GM19467 (cell line): ENCODE results near the gene PRUNE2.
"Not testable (repeated sequence)": the region's sequence is repeated elsewhere in the genome, so short reads cannot be mapped to it uniquely, and the experiment has no call there.

Experiments
- ATAC-seq: cut with Tn5 transposase; IDR thresholded peaks from one replicate; pipeline ENCODE4 v1.9.1; 2021; ENCODE audit warnings: mild to moderate bottlenecking, moderate library complexity; ENCODE audit not compliant: unreplicated experiment

The PRUNE2 gene

DNA sequence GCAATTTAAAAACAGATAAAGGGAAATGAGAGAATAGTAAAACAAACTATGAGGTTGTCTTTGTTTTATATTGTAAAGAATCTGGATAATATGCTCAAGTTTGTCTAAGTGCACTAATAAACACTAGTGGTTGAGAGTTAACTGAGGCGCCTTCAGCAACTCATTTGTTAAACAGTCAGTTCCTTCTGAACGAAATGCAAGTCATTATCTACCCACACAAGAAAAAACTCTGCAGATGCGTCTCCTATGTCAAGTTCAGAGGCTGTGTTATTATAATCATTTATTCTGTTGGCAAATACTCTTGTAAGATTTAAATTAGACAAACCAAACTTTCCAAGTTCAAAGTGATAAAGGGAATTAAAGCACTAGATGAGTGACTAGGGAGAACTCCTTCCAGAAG lies 162.0 kb downstream of the PRUNE2 start:
- no peak for ATAC-seq

GRCh38 chr9:76742890-76743289 lies 163.0 kb downstream of the PRUNE2 start:
- not testable (repeated sequence) for ATAC-seq

- no peak for ATAC-seq
Measured at GRCh38 chr9:76741524-76741923, 164.4 kb downstream of the PRUNE2 start.

- no peak for ATAC-seq
Measured at GRCh38 chr9:76738402-76738801, 167.5 kb downstream of the PRUNE2 start.

DNA sequence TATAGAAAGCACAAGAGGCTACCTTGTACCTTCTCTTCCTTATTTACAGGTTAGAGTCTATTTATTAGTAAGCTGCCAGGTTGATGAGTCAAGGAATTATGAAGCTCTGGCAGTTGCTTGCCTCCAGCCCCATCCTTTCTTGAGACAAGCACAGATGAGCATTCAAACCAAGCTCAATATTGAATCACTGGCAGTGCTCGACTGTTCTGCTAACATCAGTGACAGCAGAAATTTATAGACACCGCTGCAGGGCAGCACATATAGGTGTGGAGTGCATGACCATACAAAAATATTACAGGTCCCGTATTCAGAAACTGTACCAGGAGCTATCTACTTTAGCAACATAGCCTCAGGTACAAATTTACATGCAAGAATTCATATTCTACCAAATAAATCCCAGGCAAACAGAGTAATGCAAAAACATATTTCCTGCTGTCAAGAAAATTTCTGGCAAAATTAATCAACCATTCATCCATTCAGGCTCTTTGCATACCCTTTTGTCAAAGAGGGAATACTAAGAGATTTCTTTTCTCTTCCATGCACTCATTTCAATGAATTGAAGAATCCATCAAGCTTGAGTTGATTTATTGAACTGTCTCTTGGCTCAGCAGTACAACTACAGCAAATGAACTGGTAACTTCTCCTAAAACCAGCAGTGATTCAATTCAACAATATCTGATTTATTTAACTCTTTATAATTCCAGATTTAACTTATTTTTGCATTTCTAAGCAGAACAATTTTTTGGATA lies 168.6 kb downstream of the PRUNE2 start:
- ATAC-seq: no peak

DNA sequence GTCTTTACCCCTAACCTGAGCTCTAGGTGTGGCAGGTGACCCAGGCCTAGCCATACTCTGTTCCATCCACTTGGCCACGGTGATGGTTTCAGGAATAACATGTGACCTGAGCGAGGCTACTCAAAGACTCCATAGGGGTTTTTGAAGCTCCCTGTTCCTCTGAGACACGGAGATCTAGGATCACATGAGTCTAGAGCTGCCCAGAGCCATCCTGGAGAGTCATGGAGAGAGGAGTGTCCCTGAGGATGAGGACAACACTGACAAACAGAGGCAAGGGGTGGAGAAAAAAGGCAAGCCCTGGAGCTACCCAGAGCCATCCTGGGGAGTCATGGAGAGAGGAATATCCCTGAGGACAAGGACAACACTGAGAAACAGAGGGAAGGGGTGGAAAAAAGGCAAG lies 171.2 kb downstream of the PRUNE2 start:
- ATAC-seq: no peak

GRCh38 chr9:76733096-76733495 lies 172.8 kb downstream of the PRUNE2 start:
- no peak for ATAC-seq

GRCh38 chr9:76732341-76732958 lies 173.5 kb downstream of the PRUNE2 start:
- no peak for ATAC-seq

- no peak for ATAC-seq
Measured at GRCh38 chr9:76730801-76731200, 175.1 kb downstream of the PRUNE2 start.

DNA sequence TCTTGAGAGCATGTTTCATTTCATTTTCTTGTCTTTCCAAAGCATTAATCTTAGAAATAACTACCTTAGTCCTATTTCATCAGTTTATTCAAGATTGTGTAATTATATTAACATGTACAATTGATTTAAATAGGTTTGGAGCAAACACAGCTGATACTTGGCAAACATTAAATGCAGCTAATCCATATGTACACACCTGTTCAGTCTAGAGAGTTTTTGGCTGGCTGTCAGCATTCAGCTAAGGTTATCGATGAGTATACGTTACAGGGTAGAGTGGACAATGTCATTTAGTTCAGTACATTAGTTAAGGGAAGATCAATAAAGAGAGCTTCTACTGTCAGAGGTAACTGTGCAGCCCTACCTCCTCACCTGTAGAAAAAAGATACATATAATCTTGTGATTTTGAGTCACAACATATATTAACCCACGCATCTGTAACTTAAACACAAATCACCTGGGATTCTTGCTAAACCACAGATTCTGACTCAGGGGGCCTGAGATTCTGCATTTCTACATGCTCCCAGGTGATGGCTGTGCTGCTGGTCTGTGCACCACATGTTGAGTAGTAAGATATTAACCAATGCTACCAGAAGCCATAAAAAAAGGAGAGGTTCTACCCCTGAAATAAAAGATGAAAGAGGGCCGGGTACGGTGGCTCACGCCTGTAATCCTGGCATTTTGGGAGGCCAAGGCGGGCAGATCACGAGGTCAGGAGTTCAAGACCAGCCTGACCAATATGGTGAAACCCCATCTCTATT lies 175.8 kb downstream of the PRUNE2 start:
- no peak for ATAC-seq

- ATAC-seq: no peak
Measured at GRCh38 chr9:76729116-76729515, 176.8 kb downstream of the PRUNE2 start.

DNA sequence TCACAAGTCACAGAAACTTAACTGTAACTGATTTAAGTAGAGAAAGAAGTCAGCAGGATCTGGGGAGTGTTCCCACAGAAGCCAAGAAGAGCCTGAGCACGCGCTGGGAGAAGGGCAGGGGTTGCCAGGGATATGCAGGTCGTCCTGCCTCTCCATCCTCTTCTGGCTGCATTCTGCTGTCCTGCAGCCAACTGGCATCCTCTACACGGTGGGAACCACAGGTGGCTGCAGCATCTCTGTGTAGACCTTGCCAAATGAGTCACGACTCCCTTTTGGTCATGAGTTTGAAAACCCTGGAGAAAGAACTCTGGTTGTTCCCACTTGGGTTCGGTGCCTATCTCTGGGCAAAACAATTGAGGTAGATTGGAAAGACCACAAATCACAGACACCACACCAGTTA lies 180.0 kb downstream of the PRUNE2 start:
- no peak for ATAC-seq

DNA sequence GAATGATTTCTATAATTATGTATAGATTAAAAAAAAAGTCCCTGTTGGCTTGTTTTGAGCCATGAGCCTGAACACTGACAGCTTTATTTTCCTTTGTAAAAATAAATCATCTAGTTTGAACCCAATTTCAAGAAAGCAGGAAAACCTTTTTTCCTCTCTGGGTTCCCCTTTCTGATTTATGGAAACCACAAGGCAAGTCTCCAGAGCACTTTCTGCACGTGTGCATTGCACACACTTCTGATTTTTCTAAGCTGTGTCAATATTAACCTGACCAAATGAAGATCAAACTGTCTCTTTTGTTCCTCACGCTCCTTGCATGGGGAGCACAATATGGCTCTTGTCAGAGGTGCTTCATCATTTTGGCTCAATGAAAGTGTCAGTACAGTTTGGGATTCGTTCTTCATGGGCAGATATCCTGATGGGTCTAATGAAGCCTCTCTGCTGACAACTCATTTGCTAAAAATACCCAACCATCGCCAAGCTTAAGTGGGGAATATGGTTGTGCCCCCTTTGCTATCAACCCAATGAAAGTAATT lies 180.8 kb downstream of the PRUNE2 start:
- no peak for ATAC-seq

DNA sequence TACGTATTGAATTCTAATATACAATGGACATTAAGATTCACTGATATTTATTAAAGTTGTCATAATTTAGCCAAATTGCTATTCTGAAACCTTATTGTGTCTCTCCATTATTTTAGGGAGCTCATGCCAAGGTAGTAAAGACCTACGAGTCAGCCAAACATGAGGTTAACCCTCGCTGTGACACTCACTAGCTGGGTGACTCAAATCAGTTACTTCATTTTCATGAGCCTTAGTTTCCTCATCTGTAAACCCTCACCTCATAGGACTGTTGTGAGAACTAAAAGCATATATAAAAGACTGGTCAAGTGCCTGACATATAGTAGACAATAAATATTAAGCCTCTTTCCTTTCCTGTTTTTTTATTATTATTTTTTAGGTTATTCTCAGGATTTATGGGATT lies 185.7 kb downstream of the PRUNE2 start:
- no peak for ATAC-seq

DNA sequence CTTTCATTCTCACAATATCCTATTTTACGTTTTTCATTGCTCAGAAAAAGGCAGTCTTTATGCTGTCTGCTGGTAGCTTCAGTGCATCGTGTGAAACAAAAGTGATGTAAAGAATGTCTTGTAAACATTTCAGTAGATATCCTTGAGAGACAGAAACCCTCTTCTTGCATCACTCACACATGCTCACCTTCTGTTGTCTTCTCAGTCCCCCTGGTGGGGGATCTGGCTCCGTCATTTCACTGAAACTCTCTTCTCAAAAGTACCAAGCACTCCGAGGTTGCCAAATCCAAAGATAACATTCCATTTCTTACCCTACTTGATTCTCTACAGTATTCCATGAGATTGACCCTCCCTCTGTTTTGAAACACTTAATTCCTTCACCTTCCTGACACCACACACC lies 187.7 kb downstream of the PRUNE2 start:
- ATAC-seq: no peak

GRCh38 chr9:76717613-76718012 lies 188.3 kb downstream of the PRUNE2 start:
- no peak for ATAC-seq

DNA sequence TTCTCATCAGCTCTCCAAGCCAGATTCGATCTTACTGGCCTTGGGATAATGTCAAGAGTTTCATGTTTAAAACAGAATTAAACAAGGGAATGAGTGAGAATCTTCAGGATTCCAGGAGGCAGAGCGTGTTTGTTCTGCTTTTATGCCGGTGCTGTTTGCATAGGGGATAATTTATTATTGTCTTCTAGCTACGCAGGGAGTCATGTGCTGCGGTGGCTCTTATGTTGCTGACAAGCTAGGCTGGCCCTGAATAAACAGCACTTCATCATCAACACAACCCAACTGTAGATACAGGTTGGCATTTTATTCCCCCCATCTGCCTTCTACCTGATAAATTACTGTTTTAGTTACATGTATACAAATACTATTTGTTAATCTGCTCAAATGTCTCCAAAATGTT lies 188.7 kb downstream of the PRUNE2 start:
- ATAC-seq: no peak

GRCh38 chr9:76716085-76716672 lies 189.7 kb downstream of the PRUNE2 start:
- ATAC-seq: no peak

- ATAC-seq: no peak
Measured at GRCh38 chr9:76713381-76713780, 192.5 kb downstream of the PRUNE2 start.

GRCh38 chr9:76709020-76709419 lies 196.9 kb downstream of the PRUNE2 start:
- ATAC-seq: no peak

DNA sequence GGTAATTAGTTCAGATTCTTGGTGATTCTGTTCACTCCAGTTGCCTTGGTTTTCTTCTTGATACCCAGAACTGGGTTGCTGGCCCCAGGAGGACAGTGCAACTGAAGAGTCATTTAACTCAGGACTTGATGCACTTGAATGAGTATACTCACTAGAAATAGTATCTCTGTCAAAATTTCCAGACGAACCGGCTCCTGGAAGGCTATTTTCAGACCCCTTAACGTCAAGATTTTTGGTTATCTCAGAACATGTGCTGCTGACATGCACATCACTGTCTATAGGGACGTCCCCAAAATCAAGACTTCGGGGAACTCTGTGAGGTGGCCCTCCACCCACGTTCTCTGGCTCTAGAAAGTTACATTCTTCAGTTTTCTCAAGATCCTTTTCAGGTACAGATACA lies 198.4 kb downstream of the PRUNE2 start:
- no peak for ATAC-seq
